Prostate gland (tissue), 2 donors: ENCODE results near the gene EPHB6. TPM values are rescaled to one million over a fixed set of nuclear protein-coding genes. Genes with fewer than 3 reads are reported as not detected.
A peak's percentile ranks its signal among the peaks of the same experiment; 100 is the strongest.

Source experiments
- DNase-seq: peaks from one replicate; pipeline ENCODE4 v3.0.0-alpha.2; 2019; ENCODE audit warnings: low spot score
- H3K27ac ChIP-seq, 2 donors: fragments of 200-600 bp; sonication (generic); 2 replicates each; pipeline ENCODE4 v1.5.1; 2017 to 2019
- H3K27me3 ChIP-seq: fragments of 200-600 bp; sonication (generic); replicated peaks from 2 replicates; pipeline ENCODE4 v1.5.1; 2019; ENCODE audit not compliant: insufficient read depth
- H3K36me3 ChIP-seq, 2 donors: fragments of 200-600 bp; sonication (generic); 1 replicate in 1 of 2; 2 replicates in 1 of 2; pipeline versions ENCODE4 v1.5.1 to v1.8.1; 2017 to 2019
- H3K4me1 ChIP-seq: fragments of 200-600 bp; sonication (generic); replicated peaks from 2 replicates; pipeline ENCODE4 v1.5.1; 2019
- H3K4me3 ChIP-seq, 2 donors: fragments of 200-600 bp; sonication (generic); 2 replicates each; pipeline ENCODE4 v1.5.1; 2017 to 2019
- H3K9me3 ChIP-seq: fragments of 200-600 bp; sonication (generic); 2 replicates; pipeline ENCODE4 v1.5.1; 2017
- POLR2A ChIP-seq: fragments of 450-650 bp; IDR thresholded peaks from one replicate; pipeline ENCODE4 v1.6.1; 2016; ENCODE audit warnings: antibody characterized with exemption, mild to moderate bottlenecking
- POLR2AphosphoS5 ChIP-seq: sonication (generic); formaldehyde crosslinking; IDR thresholded peaks from one replicate; pipeline ENCODE4 v1.6.1; 2017; ENCODE audit warnings: antibody characterized with exemption
- WGBS: methylation state at CpG from one replicate; pipeline ENCODE4 v1.1.5; 2018; 5-methylcytosine and 5-hydroxymethylcytosine counted together
- intact Hi-C: fragments of 100-400 bp; cut with DNase I; formaldehyde crosslinking; loops from one replicate; pipeline ENCODE4 v1.14.2; 2022
- total RNA-seq, 2 donors: library from RNA; depleted of rRNA; stranded (reverse); fragments of >200 nt; gene quantifications; one replicate each; pipeline ENCODE4 v1.1.0, GENCODE V29; 2016
- TF ChIP-seq, protein P1 (sequence below), 4 experiments: fragments of 200-600 bp in 2 of 4; fragments of 450-650 bp in 2 of 4; sonication (generic) in 2 of 4; IDR thresholded peaks; 1 replicate in 3 of 4; 2 replicates in 1 of 4; pipeline ENCODE4 v1.5.1; 2016 to 2019; ENCODE audit warnings: antibody characterized with exemption in 4 of 4, mild to moderate bottlenecking in 2 of 4, moderate library complexity in 2 of 4

The EPHB6 gene
- total RNA-seq, 2 donors from 2014 or later = 98.1 to 122 TPM

DNA sequence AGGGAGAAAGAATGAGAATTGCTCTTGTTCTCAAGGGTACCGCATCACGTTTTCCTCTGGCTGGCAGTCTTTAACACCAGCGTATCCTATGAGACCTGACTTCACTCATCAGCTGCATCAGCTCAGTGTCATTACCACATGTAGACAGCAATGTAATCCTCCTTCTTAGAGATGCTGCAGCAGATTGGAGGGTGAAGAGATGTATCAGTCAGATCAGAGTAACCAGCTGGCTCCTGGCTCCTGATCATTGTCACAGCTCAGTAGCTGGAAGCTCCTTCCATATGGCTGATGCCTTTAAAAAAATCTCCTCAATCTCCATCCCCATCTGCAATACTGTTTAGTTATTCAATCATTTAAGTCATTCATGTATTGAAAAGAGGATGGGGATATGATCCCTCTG lies 39.7 kb upstream of the EPHB6 start:
- intact Hi-C loops = no loop called here
- no peaks in the 10 kb centered on the region for H3K4me1 ChIP-seq
- H3K27me3 ChIP-seq = no peaks in the 10 kb centered on the region
- H3K36me3 ChIP-seq = no peaks in the 10 kb centered on the region
- WGBS = 81% methylated on average over 3 of the region's 3 CpGs
- H3K4me3 ChIP-seq = no peak overlapping the region
- no peak for TF ChIP-seq POLR2AphosphoS5
- TF ChIP-seq, protein P1, sequence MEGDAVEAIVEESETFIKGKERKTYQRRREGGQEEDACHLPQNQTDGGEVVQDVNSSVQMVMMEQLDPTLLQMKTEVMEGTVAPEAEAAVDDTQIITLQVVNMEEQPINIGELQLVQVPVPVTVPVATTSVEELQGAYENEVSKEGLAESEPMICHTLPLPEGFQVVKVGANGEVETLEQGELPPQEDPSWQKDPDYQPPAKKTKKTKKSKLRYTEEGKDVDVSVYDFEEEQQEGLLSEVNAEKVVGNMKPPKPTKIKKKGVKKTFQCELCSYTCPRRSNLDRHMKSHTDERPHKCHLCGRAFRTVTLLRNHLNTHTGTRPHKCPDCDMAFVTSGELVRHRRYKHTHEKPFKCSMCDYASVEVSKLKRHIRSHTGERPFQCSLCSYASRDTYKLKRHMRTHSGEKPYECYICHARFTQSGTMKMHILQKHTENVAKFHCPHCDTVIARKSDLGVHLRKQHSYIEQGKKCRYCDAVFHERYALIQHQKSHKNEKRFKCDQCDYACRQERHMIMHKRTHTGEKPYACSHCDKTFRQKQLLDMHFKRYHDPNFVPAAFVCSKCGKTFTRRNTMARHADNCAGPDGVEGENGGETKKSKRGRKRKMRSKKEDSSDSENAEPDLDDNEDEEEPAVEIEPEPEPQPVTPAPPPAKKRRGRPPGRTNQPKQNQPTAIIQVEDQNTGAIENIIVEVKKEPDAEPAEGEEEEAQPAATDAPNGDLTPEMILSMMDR (IDR thresholded peaks at IDR 0.05) = no peak
- TF ChIP-seq POLR2A = no peak
- H3K27ac ChIP-seq = no peak overlapping the region
- DNase-seq = no peak
- no peaks in the 10 kb centered on the region for H3K9me3 ChIP-seq

DNA sequence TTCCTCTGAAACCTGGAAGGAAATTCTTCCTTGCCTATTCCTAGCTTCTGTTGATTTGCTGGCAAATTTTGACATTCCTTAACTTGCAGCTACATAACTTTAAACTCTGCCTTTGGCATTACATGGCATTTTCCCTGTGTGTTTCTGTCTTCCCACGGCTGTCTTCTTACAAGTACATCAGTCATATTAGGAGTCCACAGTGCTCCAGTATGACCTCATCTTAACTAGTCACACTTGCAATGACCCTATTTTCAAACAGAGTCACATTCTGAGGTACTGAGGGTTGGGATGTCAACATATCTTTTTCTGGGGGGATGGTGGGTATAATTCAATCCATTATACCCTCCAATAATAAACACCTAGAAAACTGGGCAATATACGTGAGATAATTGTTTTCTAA lies 37.4 kb upstream of the EPHB6 start:
- no peak for TF ChIP-seq POLR2A
- intact Hi-C loops = no loop called here
- WGBS = 59% methylated on average over 2 of the region's 2 CpGs

GRCh38 chr7:142819530-142819929 lies 35.3 kb upstream of the EPHB6 start:
- H3K4me1 ChIP-seq = no peaks in the 10 kb centered on the region
- no peak for TF ChIP-seq POLR2A
- TF ChIP-seq POLR2AphosphoS5 = no peak
- TF ChIP-seq, protein P1 (IDR thresholded peaks at IDR 0.05) = no peak
- no peak overlapping the region for H3K4me3 ChIP-seq
- intact Hi-C loops = no loop called here
- H3K9me3 ChIP-seq = no peaks in the 10 kb centered on the region
- H3K27me3 ChIP-seq = no peaks in the 10 kb centered on the region
- no peaks in the 10 kb centered on the region for H3K36me3 ChIP-seq
- no peak for DNase-seq
- no peak overlapping the region for H3K27ac ChIP-seq
- WGBS = 90% methylated on average over 5 of the region's 5 CpGs

More for the DNA sequence above, 37.4 kb upstream of the EPHB6 start:
- Histone ChIP-seq H3K9me3 (no peaks in the 10 kb centered on the region), H3K36me3 (no peaks in the 10 kb centered on the region), H3K4me3 (no peak overlapping the region), H3K27ac (no peak overlapping the region), H3K27me3 (no peaks in the 10 kb centered on the region), H3K4me1 (no peaks in the 10 kb centered on the region)
- DNase-seq = no peak

DNA sequence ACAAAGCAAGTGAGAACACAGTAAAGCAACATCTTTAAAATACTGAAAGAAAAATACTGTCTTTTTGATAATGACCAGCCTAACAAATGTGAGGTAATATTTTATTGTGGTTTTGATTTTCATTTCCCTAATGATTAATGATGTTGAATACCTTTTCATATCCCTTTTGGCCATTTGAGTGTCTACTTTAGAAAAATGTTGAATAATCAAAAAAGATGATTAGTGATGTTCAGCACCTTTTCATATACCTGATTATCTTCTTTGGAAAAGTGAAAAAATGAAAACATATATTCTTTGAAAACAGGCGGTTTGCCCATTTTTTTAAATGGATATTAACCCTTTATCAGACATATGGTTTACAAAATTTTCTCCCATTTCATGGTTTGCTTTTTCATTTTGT lies 32.2 kb upstream of the EPHB6 start:
- TF ChIP-seq POLR2AphosphoS5 (no peak), POLR2A (no peak)
- TF ChIP-seq, protein P1 (IDR thresholded peaks at IDR 0.05) = no peak
- H3K27me3 ChIP-seq = no peaks in the 10 kb centered on the region
- no peaks in the 10 kb centered on the region for H3K4me1 ChIP-seq
- WGBS = 2% methylated on average over 1 of the region's 1 CpG
- no peak overlapping the region for H3K27ac ChIP-seq
- no peaks in the 10 kb centered on the region for H3K36me3 ChIP-seq
- H3K4me3 ChIP-seq = no peak overlapping the region
- H3K9me3 ChIP-seq = no peaks in the 10 kb centered on the region
- intact Hi-C loops = no loop called here
- no peak for DNase-seq

DNA sequence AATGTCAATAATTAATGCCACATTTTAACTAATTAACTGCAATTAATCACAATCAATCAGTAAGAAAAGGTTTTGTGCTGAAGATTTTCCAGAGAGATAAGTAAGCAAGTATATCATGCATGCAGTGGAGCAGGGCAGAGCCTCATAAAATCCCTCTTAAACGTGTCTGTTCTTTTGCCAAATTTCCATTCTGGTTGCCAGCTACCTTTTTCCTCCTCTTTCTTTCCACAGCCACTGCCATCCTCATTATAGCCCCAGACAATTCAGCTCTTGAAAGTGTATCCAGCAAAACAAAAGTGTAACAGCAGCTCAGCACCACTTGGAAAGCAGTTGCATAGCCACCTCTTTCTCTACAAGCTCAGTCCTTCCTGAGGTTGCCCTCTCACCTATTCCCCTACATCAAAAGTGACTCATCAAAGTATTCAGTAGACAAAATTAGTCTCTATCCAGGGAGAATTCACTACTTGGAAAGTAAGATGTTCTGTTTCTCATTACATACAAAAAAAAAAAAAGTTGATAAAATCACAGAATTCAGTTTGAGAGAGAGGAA lies 26.9 kb upstream of the EPHB6 start:
- Histone ChIP-seq H3K9me3 (no peaks in the 10 kb centered on the region), H3K4me3 (no peak overlapping the region), H3K4me1 (no peaks in the 10 kb centered on the region), H3K27ac (no peak overlapping the region), H3K27me3 (no peaks in the 10 kb centered on the region), H3K36me3 (no peaks in the 10 kb centered on the region)
- TF ChIP-seq, protein P1 (IDR thresholded peaks at IDR 0.05) = no peak
- peak; percentile 39 for TF ChIP-seq POLR2AphosphoS5
- no peak for TF ChIP-seq POLR2A
- 3% methylated on average over 1 of the region's 1 CpG for WGBS
- peak; percentile 33 for DNase-seq
- intact Hi-C loops = no loop called here
